WI38 (cell line): ENCODE data around the gene CD79A.

ENCODE experiments used
- H3K4me3 ChIP-seq: 2 replicates; pipeline ENCODE4 v1.5.1; 2011; ENCODE audit warnings: low read depth, mild to moderate bottlenecking, control low read depth, low read length
- TF ChIP-seq, protein P1 (sequence below): IDR thresholded peaks from 2 replicates; pipeline ENCODE4 v1.5.1; 2012; ENCODE audit warnings: low read depth, mild to moderate bottlenecking, control low read depth, low read length

The CD79A gene

GRCh38 chr19:41876847-41877832, at the start of gene CD79A:
Gene CD79A (plus strand): TSS chr19:41877279. CDS start chr19:41877305, 26 bp downstream.
- TF ChIP-seq, protein P1, sequence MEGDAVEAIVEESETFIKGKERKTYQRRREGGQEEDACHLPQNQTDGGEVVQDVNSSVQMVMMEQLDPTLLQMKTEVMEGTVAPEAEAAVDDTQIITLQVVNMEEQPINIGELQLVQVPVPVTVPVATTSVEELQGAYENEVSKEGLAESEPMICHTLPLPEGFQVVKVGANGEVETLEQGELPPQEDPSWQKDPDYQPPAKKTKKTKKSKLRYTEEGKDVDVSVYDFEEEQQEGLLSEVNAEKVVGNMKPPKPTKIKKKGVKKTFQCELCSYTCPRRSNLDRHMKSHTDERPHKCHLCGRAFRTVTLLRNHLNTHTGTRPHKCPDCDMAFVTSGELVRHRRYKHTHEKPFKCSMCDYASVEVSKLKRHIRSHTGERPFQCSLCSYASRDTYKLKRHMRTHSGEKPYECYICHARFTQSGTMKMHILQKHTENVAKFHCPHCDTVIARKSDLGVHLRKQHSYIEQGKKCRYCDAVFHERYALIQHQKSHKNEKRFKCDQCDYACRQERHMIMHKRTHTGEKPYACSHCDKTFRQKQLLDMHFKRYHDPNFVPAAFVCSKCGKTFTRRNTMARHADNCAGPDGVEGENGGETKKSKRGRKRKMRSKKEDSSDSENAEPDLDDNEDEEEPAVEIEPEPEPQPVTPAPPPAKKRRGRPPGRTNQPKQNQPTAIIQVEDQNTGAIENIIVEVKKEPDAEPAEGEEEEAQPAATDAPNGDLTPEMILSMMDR, result no peak
- H3K4me3 ChIP-seq, result no peak within 1 kb of the TSS

GRCh38 chr19:41837981-41838708, 38.9 kb upstream of the CD79A start:
- H3K4me3 ChIP-seq, result no peak overlapping the region
- TF ChIP-seq, protein P1, result no peak

DNA sequence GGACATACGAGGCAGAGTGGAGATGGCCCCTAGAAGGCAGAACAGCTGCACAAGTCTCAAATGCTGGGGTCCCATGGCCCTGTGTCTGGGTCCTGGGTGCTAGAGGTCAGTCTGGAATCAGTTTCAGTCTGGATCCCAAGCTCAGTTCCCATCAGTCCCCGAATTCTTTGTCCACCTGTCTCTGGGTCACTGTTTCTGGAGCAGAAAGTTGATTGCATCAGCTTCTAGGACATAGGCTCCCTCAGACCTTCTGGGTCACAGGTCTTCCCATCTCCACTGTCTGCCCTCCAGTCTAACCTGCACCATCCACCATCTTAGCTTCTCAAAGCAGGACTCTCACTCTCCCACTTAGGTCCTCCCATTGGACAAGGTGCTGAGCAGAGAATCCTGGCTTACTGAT, 37.9 kb upstream of the CD79A start:
- TF ChIP-seq, protein P1, result no peak
- H3K4me3 ChIP-seq, result no peak overlapping the region

GRCh38 chr19:41843371-41843770, 33.7 kb upstream of the CD79A start:
- H3K4me3 ChIP-seq, result no peak overlapping the region
- TF ChIP-seq, protein P1, result no peak

GRCh38 chr19:41844601-41845000, 32.5 kb upstream of the CD79A start, which contains the start of gene LYPD4:
Gene LYPD4 (minus strand): TSS chr19:41844683. CDS start chr19:41839285, 5,398 bp downstream.
- TF ChIP-seq, protein P1, result no peak
- no peak within 1 kb of the TSS for H3K4me3 ChIP-seq

DNA sequence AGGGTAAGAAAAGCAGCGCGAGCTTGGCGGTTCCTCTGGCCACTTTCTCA, 32.3 kb upstream of the CD79A start, which contains the start of gene DMRTC2:
TSS of gene DMRTC2 (plus strand) at position 42 of the 50 bp plus-strand sequence. CDS start 2,387 bp downstream, outside the sequence.
- H3K4me3 ChIP-seq, result no peak within 1 kb of the TSS
- TF ChIP-seq, protein P1, result no peak

- no peak overlapping the region for H3K4me3 ChIP-seq
These were observed 32.0 kb upstream of the CD79A start for GRCh38 chr19:41845051-41845590.

More at GRCh38 chr19:41845051-41845590, 32.0 kb upstream of the CD79A start:
- TF ChIP-seq, protein P1, result no peak
